IMR-90 (cell line): ENCODE results near the gene AK1. TPM values are rescaled to one million over a fixed set of nuclear protein-coding genes. Genes with fewer than 3 reads are reported as not detected.

Source experiments
- USF2 ChIP-seq: fragments of 150-350 bp; IDR thresholded peaks from 2 replicates; pipeline ENCODE4 v1.6.1; 2017; ENCODE audit warnings: mild to moderate bottlenecking, antibody characterized with exemption, low read length, low read depth
- polyA plus RNA-seq, 3 experiments: library from polyadenylated mRNA; depleted of rRNA; stranded (reverse); fragments of >200 nt; gene quantifications; 2 replicates each; pipeline ENCODE4 v1.2.3, GENCODE V29; 2012; ENCODE audit warnings: low replicate concordance in 1 of 3
- total RNA-seq: library from RNA; depleted of rRNA; stranded (reverse); fragments of >200 nt; gene quantifications from 2 replicates; pipeline ENCODE4 v1.2.3, GENCODE V29; 2012

Gene AK1
- total and polyA plus RNA-seq, 2 of the 4 experiments (the other 2 are of a cell fraction), result 44.8 to 119 TPM

- TF ChIP-seq USF2, result no peak
Measured at GRCh38 chr9:127903557-127904475, 26.3 kb upstream of the AK1 start (continued).
